HG03135 (cell line): ENCODE data around the gene EMP3.

Source experiments
- ATAC-seq: cut with Tn5 transposase; IDR thresholded peaks from one replicate; pipeline ENCODE4 v1.9.1; 2021; ENCODE audit warnings: mild to moderate bottlenecking, moderate library complexity; ENCODE audit not compliant: unreplicated experiment

The EMP3 gene

GRCh38 chr19:48372904-48373303 is 47.6 kb downstream of the EMP3 start:
- ATAC-seq = no peak

- ATAC-seq = no peak
These were observed 48.2 kb downstream of the EMP3 start for GRCh38 chr19:48373567-48373966.

GRCh38 chr19:48378194-48378570 is 52.8 kb downstream of the EMP3 start:
- ATAC-seq = no peak

- ATAC-seq = no peak
These were observed 53.7 kb downstream of the EMP3 start for GRCh38 chr19:48379058-48379457.
